Measurements from ENCODE around the gene AFTPH.

- no peak for TF ChIP-seq CTCF (IDR thresholded peaks at IDR 0.05; ENCODE audit: insufficient read depth, low read depth, low read length)
- TF ChIP-seq EZH2 (IDR thresholded peaks at IDR 0.05; ENCODE audit: insufficient read depth, low read length): no peak
These were observed 77.1 kb downstream of the AFTPH start for GRCh38 chr2:64601034-64601754.

All from astrocyte (in vitro differentiated cells and primary cell).